GM21619 (cell line): ENCODE data around the gene DMRT1.

ENCODE experiments used
- ATAC-seq: cut with Tn5 transposase; IDR thresholded peaks from one replicate; pipeline ENCODE4 v1.9.1; 2021; ENCODE audit not compliant: unreplicated experiment

DMRT1 gene

DNA sequence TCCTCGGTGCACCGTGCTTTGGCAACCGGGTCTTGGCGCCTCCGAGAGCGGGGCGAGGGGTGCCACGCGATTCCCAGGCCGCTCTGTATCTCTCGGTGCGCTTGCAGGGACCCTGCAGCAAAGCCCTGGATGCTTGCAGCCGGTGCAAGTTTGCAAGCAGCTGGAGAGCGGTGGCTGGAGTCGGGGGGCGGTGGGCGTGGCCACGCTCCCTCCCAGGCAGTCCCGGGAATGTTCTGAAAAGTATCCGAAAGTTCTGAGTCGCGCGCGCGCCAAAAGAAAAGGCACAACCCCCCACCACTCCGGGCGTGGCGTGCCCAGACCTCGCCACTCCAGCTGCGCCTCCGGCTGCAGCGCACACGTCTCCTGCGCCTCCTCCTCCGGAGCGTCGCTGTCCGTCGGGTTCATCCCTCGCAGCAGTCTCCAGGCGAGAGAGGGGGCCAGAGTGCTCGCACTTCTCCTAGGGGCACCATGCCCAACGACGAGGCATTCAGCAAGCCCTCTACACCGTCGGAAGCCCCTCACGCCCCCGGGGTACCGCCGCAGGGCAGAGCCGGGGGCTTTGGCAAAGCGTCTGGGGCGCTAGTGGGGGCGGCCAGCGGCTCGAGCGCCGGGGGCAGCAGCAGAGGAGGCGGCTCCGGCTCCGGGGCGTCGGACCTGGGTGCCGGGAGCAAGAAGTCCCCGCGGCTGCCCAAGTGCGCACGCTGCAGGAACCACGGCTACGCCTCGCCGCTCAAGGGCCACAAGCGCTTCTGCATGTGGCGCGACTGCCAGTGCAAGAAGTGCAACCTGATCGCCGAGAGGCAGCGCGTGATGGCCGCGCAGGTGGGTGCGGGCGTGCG lies at the start of gene DMRT1:
DMRT1 (plus strand) TSS at position 327 of the 839 bp plus-strand sequence; CDS start at position 469, 142 bp downstream.
- ATAC-seq, result no peak

DNA sequence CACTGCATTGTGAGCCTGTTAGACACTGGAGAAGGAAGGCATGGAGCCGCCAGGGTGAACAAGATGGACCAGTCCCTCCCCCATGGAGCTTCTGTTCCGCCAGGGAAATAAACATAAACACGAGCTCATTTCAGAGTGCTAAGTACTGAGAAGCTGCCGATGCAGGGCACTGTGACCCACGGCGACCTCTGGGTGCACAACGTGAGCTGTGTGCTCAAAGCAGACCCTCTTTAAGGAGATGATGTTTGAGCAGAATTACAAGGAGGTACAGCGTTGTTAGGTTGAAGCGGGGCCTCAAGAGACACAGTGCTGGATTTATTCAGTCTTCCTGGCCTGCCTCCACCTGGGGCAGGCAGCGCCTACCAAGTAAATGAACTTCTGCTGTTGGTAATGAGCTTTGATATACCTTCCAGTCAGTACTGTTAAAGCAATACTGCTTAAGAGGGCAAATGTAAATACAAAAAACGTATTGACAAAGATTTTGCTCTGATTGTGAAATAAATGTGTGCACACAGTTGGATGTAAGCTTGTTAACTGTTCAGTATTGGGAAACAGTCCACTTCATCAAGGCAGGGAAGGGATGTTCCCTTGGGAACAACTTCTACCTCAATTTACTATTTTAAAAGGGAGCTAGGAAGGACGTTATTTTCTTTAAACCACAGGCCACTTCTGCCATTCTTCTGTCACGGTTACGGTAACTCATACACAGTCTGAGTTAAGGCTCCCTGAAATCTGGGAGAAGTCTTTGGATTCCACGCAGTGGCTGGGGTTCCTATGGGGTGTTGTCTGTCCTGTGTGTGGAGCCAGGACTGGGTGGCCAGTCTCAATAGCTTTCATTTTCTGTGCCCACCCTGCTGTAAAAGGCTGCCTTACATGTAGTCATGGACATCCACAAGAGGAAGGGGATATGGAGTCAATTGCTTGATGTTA lies 48.9 kb upstream of the DMRT1 start:
- ATAC-seq, result no peak

DNA sequence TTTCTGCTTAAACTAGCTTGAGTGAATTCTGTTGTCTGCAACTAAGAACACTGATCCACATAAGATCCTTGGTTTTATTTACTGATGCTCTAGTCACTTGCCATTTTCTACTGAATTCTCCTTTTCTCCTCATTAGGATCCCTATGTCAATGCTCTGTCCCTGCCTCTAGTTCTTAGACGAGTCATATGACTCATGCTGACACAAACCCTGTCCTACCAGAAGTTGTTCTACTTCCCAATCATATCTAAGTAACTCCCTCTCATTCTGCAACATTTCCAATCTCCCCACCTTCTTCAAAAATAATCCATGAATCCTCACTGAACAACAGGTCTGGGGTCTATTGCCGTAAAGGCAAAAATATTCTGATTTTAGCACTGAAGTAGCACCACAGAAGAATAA lies 47.1 kb upstream of the DMRT1 start:
- no peak for ATAC-seq

DNA sequence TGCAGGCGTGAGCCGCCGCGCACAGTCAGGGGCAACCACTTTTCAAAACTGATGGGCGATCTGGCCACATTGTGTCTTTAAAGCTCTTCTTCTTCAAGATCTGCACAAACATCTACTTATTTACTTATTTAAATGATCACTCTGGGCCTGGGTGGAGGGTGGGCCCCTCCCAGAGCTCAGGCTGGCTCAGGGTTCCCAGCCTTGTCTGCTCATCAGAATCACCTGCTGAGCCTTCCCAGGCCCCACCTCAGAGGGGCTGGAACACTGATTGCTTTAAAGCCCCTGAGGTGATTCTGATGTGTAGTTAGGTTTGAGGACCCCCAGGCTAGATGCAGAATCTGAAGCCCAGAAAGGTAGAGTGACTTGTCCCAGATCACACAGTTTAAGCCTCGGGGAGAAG lies 45.6 kb upstream of the DMRT1 start:
- ATAC-seq, result no peak

DNA sequence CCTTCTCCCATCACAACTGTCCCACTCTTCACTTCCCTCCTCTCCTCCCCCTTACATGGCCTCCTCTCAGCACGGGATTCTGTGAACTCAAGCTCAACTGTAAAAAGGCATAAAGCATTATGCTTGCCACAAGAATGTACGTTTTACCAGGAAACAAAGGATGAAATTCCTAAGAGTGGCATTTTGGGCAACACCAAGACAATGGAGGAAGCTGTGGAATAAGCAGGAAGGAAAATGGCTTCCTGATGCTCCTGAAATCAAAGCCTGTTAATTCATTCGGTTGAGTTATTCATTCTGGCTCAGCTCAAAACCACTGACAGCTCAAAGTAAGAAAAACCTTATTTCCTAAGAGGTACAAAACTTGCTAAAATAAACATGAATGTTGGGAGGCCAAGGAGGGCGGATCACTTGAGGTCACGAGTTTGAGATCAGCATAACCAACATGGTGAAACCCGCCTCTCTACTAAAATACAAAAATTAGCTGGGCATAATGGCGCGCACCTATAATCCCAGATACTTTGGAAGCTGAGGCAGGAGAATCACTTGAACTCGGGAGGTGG lies 40.8 kb upstream of the DMRT1 start:
- no peak for ATAC-seq

DNA sequence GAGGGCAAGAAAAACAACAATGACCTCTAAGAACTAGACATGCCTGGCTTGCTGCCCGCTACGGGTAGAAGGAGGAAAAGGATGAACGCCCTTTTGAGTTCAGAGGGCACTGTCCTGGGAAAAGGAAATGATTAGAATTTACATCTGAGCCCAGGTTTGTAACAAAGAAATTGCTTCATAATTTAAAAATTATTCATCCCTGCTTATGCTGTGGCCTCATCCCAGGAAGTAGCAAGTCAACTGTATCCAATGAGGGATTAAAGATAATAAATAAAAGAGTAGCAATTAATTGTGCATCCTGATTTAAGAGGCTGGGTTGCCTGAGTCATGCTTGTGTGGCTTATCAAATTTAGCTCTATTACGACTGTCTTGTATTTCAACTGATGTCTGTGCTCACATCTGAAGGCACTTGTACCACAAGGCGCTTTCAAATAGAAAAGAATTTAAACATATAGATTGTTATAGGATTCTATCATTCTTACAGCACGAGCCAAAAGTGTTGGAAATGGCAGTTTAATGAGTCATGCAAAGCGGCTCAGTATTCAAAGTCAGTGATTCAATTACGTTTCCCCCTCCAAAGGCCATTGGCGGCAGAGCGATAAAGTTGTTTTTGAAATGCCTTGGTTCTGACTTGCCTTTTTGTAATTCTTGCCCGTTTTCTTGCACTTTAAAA lies 40.0 kb upstream of the DMRT1 start:
- ATAC-seq, result no peak

DNA sequence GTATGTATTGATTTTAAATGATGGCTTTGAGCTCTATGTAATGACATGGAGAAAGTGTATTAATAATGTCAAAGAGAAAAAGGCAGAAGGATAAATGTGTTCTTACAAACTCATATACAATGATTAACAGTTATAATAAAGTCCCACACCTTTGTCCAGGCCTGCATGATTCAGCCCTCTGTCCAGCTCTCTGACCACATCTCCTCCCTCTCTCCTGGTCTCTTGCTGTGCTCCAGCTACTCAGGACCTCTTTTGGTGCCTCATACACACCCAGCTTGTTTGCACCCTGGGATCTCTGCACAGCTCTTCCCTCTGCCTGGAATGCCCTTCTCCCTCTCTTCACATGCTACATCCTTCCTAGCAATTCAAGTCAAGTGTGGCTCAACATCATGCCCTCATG lies 37.5 kb upstream of the DMRT1 start:
- no peak for ATAC-seq

DNA sequence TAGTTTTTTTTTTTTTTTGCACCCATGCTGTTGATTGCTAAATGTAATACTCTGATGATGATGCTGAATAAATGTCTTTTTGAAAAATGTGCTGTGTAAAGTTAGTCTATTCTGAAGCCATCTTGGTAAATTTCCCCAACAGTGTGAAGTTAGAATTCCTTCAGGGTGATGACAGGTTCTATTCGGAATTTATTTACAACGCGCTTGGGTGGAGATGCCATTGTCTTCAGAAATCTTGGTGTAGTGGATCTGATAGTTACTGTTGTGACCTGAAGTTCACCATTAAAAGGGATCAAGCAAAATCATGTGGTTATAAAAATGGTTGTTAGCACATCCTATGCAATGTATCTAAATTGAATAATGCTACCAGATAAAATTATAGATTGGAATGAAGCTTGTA lies 36.3 kb upstream of the DMRT1 start:
- ATAC-seq, result no peak

DNA sequence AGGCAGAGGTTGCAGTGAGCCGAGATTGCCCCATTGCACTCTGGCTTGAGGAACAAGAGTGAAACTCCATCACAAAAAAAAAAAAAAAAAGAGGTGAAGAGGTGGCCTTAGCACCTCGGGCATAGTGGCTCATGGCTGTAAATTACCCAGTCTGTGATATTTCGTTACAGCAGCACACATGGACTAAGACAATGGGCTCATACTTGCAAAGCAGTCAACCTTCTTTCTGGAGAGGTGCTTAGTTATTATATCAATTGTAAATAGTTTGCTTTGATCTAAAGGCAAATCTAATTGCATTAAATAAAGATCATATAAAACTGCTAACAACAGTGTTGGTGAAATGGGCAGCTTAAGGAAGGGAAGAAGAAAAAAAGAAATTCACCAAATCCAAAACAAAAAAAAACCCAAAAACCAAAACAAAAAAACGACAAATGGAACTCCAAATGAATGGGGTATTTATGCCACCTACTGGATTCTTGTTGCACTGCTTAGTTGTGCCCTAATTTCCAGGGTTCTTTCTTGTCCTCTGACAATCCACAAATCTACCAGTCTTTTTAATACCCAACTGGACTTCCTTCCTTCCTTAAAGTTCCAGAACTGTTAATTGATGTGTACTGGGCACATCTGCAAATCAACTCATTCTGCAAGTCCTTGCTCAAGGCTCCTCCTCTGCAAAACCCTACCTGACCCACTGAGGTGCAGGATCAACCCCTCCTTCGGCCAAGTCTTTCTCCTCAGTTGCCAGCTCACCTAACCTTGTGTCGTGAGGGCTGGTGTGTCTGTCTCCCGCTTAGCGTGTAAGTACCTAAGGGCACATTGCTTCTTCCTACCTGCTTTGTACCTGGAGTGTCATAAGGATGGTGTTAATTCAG lies 35.0 kb upstream of the DMRT1 start:
- ATAC-seq, result no peak

DNA sequence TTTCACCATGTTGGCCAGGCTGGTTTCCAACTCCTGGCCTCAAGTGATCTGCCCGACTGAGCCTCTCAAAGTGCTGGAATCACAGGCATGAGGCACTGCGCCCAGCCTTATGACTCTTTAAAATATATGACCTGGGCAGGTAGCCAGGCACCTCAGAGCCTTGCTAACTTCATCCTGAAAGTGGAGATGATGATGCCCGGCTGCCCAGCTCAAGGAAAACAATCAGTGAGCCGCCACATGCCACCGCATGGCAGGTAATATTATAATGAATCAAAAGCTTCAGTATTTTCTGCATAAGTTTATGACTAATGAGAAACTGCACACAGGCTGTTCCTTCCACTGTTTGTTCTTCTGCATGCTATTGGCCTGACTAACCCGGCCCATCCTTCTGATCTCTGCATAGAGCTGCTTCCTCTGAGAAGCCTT lies 30.4 kb upstream of the DMRT1 start:
- no peak for ATAC-seq

DNA sequence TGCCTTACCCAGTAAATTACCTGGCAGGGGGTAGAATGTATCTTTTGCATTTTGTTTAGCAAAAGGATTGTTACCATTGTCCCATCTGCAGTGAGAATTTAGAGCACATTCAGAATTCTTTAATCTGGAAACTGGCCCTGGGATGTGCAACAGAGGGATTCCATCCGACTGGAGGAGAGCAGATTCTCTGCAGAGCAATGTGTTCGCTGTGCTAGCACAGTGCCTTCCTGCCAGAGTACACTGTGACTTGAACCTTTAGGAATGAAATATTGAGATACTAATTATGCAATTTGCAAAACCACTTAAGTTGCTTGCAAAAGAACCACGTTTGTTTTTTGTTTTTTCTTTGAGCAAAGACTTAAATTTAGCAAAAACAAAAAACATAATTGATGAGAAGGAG lies 22.5 kb upstream of the DMRT1 start:
- no peak for ATAC-seq

DNA sequence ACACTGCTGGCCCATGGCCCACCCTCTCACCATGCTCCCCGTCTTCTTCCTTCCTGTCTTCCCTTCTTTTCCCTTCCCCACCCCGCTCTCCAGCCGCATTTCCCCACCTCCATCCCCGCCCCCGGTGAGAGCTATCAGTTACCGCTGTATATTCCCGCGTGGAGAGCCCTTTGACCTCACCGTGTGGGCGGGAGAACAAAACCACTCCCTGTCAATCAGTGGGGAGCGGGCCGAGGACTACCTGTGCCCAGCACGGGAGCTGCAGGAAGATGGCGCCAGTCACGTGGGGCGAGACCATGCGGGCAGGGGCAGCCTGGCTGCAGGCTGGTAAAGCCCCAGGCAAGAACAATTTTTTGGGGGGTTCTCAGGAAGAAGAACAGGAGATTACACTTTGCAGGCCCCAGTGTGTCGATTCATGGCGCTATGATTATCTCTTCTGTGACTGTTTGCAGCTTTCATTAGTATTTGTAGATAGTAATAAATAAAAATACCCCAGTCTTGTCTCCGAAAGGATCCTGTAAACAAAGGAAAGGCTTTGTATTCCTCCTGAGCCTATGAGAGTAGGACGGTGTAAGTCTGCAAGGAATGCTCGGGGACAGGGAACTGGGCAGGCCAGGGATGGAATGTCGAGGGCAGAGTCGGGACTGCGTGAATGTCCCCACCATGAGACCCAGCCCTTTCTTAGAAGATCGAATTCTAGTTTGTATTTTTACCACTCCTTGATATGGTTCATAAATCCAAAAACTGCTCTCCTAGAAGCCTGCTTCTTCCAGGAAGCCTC lies 14.8 kb upstream of the DMRT1 start:
- ATAC-seq, result no peak

DNA sequence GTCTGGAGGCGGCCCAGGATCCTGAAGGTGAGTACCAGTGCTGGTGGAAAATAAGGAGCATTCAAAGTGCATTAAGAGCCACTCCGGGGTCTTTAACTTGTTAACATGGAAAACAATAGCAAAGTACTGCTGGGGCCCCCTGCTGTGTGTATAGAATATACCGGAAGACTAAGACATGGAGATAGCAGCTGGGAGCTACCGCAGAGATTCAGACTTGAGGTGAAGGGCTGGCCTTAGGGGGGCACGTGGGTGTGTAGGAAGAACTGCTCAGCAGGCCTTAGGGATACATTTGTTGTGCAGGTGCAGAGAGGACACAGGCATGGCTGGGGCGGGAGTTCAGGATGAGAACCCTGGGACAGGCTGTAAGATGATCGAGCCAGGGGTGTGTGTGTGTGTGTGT lies 1.2 kb upstream of the DMRT1 start:
- ATAC-seq, result no peak

DNA sequence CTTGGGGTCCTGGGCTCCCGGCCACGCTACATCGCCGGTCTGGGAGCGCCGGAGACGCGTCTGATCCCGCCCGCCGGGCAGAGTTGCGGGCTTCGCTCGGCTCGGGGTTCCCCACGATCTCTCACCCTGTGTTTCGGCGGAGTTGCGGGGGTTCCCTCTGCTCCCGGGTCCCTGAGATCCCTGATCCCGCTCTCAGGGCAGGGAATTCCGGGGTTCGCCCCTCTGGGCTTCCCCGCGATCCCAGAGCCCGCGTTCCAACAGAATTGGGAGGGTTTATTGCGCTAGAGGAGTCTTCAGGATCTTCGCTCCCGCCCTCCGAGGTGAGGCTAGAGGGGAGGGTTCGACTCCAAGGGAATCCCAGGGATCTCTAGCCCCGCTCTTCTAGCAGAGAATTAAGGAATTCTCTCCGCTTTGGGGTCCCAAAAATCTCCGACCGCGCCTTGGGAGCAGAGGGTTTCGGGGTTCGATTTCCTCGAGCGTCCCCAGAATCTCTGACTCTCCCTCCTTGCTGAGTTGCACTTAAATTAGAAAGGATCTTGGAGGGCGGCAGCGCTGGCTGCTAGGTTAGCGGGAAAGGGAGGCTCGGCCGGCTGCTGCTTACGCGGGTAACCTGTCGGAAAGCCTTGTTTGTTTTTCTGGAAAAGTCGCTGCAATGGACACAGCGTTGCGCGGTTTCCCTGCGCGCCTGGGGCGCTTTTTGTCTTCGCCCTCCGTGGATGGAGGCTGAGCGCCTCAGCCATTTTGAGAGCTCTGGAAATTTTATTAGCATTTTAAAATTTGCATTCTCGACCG lies 1.3 kb downstream of the DMRT1 start:
- no peak for ATAC-seq

DNA sequence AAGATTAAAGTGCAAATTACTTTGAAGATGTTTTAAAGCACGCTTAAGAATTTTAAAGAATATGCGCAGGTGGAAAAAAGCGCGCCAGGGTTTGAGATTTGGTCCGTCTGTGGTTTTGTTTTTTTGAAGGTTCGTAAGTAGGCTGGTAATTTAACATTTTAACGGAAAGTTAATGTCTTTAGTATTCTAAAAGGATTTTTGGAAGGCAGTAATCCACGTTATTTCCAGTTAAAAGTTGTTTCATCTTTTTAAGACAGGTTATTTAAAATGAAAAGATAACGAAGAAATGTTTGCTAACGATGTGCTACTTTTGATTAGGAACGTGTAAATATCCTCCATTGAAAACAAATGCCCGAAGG lies 1.9 kb downstream of the DMRT1 start:
- no peak for ATAC-seq

DNA sequence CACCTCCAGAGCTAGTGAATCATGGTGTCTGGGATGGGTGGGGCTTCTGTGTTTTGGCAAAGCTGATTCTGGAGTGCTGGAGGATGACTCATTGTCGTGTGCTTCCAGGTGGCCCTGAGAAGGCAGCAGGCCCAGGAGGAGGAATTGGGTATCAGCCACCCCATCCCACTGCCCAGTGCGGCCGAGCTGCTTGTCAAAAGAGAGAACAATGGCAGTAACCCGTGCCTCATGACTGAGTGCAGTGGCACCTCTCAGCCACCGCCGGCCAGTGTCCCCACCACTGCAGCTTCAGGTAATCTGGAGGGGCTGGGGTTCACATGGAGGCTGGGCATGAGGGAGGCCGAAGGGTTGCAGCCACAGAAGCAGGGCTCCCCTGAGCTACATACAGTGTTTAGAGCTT lies 5.4 kb downstream of the DMRT1 start:
- ATAC-seq, result no peak

DNA sequence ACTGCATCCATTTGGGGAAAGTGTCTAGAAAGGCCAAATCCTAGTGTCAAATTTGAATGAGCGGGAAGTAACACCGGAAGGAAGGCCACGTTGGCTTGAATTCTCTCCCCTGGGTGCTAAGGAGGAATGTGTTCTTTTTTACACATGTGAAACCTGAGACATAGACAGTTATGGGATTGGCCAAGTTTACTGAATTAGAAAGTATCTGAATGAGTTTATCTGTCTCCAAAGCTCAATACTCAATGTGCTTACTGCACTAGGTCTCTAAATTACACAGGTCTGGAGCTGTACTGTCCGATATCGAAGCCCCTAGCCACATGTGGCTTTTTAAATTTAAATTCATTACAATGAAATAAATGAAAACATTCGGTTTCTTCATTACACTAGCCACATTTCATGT lies 6.0 kb downstream of the DMRT1 start:
- peak; percentile 54 for ATAC-seq

DNA sequence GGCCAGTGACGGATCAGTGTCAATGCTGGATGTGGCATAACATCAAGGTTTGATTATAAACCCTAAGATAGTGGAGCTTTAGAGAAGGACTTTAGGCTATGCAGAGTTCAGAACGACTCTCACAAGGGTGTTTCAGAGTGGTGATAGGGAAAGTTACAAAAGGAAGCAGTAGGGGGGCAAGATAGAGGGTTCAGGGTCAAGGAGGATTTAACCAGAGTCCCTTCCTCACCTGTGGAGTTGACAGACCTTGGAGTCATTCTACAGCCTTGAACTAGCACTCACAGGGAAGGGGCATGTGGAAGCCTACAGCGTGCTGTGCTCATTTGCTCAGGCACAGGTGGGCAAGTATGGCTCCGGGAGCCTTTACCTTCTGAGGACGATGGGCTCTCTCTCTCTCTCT lies 7.9 kb downstream of the DMRT1 start:
- ATAC-seq, result no peak

DNA sequence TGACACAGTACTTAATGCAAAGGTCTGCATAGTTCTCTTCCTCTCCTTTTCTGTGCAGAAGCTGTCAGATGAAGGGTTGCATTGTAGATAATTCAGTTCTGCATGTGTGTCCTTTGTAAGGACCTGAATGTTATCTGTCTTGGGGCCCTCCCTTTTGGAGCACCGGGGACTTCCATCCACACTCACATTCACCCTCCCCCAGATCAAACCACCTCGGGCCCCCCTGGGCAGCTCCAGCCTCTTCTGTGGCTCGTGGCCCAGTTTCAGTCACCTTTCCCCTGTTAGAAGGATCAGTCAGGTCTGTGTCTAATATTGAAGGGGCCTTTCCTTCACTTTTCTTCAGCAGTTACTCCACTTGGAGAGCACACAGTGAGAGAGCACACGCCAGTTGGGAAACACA lies 11.0 kb downstream of the DMRT1 start:
- no peak for ATAC-seq
